K562 treated with DMSO at 1 percent for 12 hours (cell line): ENCODE measurements around the gene SST. TPM values are rescaled to one million over a fixed set of nuclear protein-coding genes. Genes with fewer than 3 reads are reported as not detected.

Experiments used
- total RNA-seq: library from RNA; unstranded; fragments of 300-600 nt; gene quantifications from 2 replicates; pipeline ENCODE4 v1.2.3, GENCODE V29; 2022; ENCODE audit not compliant: insufficient read depth

SST gene
- not detected in 2 replicates for total RNA-seq

GRCh38 chr3:187669675-187670504 is at the start of gene SST:
Gene SST, minus strand, starts transcription at chr3:187670394. Its CDS starts 103 bp downstream, at chr3:187670291.

DNA sequence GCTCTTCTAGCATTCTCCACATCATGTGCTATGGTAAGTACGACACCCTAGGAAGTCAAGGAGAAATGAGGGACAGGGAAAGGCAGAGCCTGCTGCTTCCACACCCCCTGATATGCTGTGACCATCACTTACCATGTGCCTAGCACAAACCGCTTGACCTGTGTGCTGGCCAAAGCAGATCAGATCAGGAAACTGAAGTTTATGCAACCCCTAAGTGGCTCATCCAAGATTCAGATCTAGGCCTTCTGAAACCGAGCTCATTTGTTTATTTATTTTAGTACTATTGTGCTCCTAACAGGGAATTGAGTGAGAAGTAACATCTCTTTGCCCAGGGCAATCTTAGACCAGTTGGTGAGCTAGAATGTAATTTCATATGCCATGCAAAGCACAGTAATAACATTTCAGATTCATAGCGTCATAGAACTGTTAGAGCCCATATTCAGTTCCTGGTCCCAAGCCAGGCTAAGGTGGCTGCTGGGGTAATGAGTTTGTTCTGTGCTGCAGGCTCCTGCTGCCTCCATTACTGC is 32.4 kb upstream of the SST start, which contains the start of gene RTP2:
TSS of gene RTP2 (minus strand) at position 51 of the 527 bp plus-strand sequence. CDS start 429 bp downstream, outside the sequence.

Other genes with a start within 250 kb of the SST start
- gene RTP2, start 32.2 kb upstream of the SST start, total RNA-seq = not detected in 2 replicates
- 2.1 and 14.0 TPM in 2 replicates for gene BCL6, start 75.1 kb upstream of the SST start, total RNA-seq